Adrenal gland (tissue), 5 donors: ENCODE measurements around the gene CPLX4.

Source experiments
- CTCF ChIP-seq, 6 experiments: fragments of 450-650 bp in 4 of 6; fragments of 200-600 bp in 2 of 6; sonication (generic) in 1 of 6; IDR thresholded peaks; 1 replicate in 5 of 6; 2 replicates in 1 of 6; pipeline versions ENCODE4 v1.5.1 to v1.8.0; 2016 to 2021; ENCODE audit warnings: antibody characterized with exemption in 6 of 6, mild to moderate bottlenecking in 2 of 6, moderate library complexity in 1 of 6
- POLR2A ChIP-seq, 2 donors: fragments of 450-650 bp; IDR thresholded peaks; one replicate each; pipeline ENCODE4 v1.6.1; 2017; ENCODE audit warnings: antibody characterized with exemption in 2 of 2, mild to moderate bottlenecking in 2 of 2, moderate library complexity in 1 of 2
- donor health status: DM: no; HTN: no; CAD: no.

- TF ChIP-seq CTCF (IDR thresholded peaks at IDR 0.05) (no peak), POLR2A (IDR thresholded peaks at IDR 0.05) (no peak)
These were observed 25.5 kb upstream of the CPLX4 start for GRCh38 chr18:59343926-59344325.
